HK-2 (cell line): ENCODE results near the gene TLE2.
A peak's percentile ranks its signal among the peaks of the same experiment; 100 is the strongest.
"Not testable (repeated sequence)": the region's sequence is repeated elsewhere in the genome, so short reads cannot be mapped to it uniquely, and the experiment has no call there.

Source experiments
- DNase-seq: peaks from one replicate; pipeline ENCODE4 v3.0.0-alpha.2; 2018; ENCODE audit not compliant: unreplicated experiment

Gene TLE2

DNA sequence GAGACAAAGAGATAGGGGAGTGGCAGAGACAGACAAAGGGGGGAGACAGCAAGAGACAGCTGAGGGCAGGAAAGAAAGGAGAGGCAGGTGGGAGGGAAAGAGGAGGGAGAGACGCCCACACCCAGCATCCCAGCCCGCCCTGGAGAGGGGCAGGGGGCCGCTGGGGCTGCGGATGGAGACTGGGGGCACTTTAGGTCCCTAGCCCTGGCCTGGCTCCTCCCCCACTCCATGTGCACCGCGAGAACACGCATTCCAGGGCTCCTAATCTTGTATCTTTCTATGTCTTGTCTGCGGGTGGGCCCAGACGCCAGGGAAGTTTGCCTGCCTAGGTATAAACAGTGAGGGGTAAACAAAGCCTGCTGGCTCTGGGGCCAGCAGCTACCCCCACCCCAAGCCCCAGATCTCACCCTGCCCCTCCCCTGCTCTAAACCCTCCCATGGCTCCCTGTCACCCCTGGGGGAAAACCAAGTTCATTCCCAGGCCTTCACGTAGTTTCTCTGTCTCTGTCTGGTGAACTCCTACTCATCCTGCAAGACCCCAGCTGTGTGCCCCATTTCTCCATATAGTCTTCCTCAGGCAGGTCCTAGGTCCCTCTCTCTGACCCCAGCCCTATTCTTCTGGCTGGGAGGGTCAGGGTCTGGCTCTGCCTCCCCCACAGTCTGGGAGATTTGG is 27.5 kb upstream of the TLE2 start:
- no peak for DNase-seq

DNA sequence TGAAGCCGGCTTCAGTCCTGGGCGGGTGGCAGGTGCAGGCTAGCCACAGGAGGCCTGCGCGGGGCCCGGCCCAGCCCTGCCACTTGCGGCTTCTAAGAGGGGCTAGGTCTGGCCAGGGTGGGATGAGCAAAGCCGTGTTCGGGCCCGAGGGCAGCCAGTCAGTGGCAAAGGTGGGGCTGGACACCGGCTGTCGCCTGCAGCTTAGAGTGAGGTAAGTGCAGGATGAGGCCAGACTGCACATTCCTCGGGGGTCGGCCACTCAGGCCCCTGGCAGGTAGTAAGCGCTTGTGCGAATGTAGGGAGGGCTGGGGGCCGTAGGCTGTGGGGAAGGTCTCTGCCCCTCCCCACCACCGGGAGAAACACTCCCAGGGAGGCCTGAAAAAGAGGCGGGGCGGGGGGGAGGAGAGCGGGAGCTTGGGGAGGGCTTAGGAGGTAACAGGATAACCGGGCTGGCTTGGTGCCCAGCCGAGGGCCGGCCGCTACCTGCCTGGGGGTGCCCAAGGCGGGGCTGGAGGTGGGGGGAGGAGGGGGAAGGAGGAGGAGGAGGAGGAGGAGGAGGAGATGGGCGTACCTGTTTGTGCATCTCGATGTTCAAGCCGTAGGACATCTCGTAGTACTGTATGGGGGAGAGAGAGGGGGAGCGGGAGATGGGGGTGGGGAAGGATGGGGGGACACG is 26.8 kb upstream of the TLE2 start:
- DNase-seq, result peak; percentile 66

- no peak for DNase-seq
Observed at GRCh38 chr19:3054972-3055740, 26.1 kb upstream of the TLE2 start.

GRCh38 chr19:3054265-3054971 is 25.3 kb upstream of the TLE2 start:
- DNase-seq, result no peak

GRCh38 chr19:3053780-3054179 is 24.7 kb upstream of the TLE2 start:
- DNase-seq, result no peak

DNA sequence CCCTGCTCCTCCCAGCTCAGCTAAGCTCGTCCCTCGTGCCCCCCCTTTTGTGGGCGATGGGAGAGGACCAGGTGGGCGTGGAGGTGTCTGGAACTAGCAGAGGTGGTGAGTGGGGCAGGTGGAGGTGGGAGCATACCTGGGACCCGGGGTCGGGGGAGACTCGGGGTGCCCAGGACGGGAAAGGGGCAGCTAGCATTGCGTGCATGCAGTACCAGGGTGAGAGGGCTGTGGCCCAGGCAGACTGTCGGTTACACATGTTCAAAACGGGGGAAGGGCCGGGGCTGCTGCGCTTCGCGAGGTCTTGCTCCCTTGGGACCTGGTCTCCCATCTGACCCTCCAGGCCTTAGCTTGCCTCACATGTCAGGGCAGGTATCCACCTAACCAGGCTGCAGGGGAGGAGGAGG is 24.1 kb upstream of the TLE2 start:
- no peak for DNase-seq

DNA sequence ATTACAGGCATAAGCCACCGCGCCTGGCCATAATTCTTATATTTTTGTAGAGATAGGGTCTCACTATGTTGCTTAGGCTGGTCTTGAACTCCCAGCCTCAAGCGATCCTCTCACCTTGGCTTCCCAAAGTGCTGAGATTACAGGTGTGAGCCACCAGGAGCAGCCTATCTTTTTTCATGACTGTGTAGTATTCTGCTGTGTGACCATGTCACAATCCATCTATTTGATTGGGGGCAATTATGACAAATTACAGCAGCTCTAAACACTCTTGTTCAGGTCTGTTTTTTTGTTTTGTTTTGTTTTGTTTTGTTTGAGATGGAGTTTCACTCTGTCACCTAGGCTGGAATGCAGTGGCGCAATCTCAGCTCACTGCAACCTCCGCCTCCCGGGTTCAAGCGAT is 20.9 kb upstream of the TLE2 start:
- DNase-seq, result not testable (repeated sequence)

- no peak for DNase-seq
Observed at GRCh38 chr19:3049089-3049488, 20.0 kb upstream of the TLE2 start.

DNA sequence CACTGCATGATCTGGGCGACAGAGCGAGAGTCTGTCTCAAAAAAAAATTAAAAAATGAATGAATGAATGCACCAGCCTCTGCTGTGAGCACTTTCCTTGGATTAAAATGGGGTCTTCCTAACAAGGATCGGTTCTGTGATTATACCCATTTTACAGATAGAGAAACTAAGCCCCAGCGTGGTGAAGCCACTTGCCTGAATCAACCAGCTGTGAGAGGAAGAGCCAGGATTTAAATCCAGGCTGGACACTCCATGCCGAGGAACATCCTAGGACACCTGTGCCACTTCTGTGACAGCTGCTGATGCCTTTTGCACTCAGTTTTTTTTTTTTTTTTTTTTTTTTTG is 19.1 kb upstream of the TLE2 start:
- no peak for DNase-seq

- peak; percentile 40 for DNase-seq
Observed at GRCh38 chr19:3047496-3048189, 18.6 kb upstream of the TLE2 start.

DNA sequence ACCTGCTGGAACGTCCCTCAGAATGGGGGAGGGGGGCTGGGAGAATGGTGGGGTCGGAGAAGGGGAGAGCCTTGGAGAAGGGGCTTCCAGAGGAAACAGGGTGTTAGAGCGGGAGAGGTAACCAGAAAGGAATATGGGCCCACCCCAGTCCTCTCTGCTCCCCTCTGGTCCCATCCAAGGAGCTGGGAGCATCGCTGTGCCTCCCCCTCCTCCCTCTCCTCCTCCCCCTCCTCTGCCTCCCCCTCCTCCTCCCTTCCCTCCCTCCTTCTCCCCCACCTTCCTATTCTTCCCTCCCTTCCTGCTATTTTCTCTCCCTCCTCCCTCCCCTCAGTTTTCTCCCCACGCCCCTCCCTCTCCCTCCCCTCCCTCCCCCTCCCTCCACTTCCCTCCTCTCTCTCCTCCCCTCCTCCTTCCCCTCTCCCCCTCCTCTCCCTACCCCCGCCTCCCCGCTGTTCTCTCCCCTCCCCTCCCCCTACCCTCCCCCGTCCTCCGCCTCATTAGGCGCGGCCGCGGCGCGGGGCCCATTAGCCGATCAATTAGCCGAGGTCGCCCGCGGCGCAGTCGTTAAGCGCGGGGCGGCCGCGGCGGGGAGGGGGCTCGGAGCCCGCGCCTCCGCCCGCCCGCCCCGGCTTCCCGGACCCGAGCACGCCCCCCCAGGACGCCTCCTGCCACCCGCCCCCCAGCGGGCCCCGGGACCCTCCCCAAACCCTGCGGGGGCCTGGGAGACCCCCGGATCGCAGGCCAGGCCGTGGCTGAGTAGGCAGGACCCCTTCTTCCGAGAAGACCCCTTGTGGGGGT is 17.8 kb upstream of the TLE2 start:
- DNase-seq, result no peak

DNA sequence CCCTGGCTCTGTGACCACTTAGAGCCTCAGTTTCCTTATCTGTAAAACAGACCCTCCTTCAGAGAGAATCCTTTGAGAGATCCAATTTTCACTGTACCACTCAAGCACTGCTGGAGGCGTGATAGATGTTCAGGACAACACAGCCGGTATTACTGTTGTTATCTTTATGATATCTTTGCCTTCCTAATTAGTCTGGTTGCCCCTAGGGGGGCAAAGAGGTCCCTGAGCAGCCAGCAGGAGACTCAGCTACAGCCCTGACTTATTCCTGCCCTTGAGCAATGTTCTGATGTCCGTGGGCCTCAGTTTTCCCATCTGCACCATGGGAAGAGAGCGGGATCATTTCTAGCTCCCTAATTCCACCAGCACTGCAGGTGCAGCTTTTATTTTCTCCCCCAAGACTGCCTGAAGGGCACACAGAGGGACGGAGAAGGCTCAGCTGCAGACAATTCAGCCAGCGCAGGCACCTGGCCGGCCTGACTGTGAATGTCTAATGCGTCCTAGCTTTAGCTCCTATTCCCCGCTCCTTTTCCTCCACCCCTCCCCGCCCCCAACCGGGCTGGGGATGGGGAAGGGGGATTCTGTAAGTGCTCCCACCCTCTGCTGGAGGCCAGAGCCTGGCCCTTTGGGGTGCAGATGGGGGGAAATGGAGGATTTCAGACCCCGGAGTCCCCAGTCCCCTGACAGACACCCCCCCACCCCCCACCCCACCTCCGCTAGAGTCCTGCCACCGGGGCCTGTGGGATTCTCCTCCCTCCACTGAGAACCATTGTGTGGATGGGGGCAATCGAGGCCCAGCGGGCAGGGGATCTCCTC is 17.0 kb upstream of the TLE2 start:
- no peak for DNase-seq

- no peak for DNase-seq
Observed at GRCh38 chr19:3045191-3045590, 16.1 kb upstream of the TLE2 start.

DNA sequence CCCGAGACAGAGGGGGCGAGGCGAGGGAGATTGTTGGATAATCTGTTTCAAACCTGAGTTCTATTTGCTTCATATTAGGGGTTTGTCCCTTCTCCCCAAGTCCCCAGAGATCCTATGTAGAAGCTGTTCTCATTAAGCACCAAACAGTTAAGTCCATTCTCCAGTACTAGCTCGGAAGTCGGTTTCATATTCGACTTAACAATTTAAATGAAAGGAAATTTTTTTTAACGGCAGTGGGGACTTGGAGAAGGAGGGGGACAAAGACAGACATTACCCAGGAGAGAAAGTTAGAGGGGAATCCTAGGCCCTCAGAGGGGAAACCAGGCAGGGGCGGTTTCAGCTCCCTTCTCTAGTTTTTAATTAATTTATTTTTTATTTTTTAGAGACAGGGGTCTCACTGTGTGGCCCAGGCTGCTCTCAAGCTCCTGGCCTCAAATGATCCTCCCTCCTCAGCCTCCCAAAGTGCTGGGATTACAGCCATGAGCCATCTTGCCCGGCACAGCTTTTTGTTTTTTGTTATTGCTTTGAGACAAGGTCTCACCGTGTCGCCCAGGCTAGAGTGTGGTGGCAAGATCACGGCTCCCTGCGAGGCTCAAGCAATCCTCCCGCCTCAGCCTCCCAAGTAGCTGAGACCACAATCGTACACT is 13.7 kb upstream of the TLE2 start:
- no peak for DNase-seq

GRCh38 chr19:3041761-3042620 is 12.9 kb upstream of the TLE2 start:
- DNase-seq, result no peak

DNA sequence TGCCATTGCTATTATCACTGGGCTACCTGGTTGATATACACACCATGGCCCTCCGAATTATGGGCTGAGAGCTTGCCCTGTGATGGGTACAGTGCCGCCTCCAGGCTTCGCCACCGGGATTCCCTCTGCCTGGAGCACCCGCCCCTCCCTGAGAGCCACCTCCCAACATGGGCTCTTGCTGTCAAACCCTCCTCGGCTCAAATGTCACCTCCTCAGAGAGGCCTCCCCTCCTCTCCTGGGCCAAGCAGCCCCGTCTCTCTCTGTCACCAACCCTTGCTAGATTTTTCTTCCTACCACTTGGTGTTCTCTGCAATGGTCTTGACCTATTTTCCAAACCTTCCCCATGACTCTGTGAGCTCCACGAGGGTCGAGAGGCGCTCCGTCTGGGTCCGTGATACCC is 12.2 kb upstream of the TLE2 start:
- DNase-seq, result no peak

DNA sequence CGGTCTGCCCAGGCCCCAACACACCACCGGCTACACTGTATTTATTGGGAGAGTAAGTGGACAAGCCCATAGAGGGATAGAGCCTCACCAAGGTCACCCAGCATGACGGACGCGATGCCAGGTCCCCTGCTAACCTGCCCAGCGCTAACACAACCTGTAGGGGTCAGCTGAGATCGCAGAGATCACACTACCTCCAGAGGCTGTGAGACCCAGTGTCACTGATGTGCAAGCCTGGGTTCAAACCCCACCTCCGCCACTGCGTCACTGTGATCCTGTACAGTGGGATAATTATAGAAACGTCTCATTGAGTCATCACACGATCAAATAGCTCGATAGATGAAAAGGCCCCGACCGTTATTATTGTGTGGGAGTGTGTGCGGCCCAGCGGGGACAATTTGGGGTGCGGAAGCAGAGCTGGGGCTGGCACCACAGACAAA is 10.6 kb upstream of the TLE2 start:
- no peak for DNase-seq

DNA sequence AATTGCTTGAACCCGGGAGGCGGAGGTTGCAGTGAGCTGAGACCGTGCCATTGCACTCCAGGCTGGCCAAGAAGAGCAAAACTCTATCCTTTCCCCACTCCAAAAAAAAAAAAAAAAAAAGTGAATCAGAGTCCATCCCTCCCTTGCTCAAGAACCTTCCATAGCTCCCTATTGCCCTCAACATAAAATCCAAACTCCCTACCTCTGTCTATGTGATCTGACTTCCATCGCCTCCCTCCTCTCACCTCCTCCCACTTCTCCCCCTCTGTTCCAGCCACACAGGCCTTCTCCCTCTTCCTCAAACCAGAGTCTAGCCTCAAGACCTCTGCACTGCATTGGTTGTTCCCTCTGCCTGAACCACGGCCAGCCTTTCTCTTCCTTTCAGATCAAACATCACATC is 10.0 kb upstream of the TLE2 start:
- no peak for DNase-seq

DNA sequence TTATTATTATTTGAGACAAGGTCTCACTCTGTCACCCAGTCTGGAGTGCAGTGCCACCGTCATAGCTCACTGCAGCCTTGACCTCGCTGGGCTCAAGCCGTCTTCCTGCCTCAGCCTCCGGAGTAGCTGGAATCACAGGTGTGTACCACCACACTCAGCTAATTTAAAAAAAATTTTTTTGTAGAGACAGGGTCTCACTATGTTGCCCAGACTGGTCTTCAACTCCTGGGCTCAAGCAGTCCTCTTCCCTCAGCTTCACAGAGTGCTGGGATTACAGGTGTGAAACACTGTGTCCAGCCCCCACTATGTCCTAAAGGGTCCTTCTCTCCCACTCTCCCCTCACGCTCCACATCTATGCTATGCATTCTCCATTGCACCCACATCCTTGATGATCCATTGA is 9.1 kb upstream of the TLE2 start:
- DNase-seq, result no peak
